ENCODE data around the gene IGFBP7.
"Not testable (repeated sequence)": the region's sequence is repeated elsewhere in the genome, so short reads cannot be mapped to it uniquely, and the experiment has no call there.

The IGFBP7 gene

DNA sequence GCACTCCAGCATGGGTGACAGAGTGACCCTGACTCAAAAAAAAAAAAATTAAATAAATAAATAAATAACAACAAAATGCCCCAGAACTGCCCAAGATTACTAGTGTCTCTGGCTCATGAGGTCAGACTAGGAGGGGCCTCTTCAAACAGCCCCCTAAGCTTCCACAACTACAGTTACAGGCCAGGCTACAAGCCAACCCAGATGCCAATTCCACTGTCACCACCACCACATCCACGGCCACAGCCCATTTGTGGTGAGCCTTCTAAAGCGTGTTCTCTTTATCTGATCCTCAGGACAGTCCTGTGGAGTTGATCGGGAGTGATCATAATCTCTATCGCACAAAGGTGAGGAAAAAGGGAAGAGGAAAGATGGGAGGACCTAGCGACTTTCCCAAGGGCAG is 36.6 kb downstream of the IGFBP7 start:
- DNase-seq (ENCODE audit: low spot score), result no peak

GRCh38 chr4:57071326-57071725 is 38.9 kb downstream of the IGFBP7 start:
- no peak for DNase-seq (ENCODE audit: low spot score)

DNA sequence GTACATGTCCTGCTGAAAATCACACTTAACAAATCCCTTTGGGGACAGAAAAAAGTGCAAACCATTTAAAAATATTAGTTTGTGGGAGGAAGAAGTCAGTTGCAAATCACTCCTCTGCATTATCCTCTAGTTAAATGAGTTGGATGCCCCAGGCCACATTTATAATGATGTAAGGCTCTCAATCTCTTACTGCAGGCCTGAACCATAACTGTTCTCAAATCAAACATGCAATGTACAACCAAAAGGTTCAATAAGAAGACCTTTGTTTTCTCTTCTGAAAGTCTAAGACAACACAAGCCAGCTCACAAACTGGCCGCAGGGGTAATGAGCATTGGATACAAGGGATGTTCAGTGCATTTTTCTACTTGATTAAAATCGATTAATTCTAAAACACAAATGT is 39.7 kb downstream of the IGFBP7 start:
- DNase-seq (ENCODE audit: low spot score), result no peak

DNA sequence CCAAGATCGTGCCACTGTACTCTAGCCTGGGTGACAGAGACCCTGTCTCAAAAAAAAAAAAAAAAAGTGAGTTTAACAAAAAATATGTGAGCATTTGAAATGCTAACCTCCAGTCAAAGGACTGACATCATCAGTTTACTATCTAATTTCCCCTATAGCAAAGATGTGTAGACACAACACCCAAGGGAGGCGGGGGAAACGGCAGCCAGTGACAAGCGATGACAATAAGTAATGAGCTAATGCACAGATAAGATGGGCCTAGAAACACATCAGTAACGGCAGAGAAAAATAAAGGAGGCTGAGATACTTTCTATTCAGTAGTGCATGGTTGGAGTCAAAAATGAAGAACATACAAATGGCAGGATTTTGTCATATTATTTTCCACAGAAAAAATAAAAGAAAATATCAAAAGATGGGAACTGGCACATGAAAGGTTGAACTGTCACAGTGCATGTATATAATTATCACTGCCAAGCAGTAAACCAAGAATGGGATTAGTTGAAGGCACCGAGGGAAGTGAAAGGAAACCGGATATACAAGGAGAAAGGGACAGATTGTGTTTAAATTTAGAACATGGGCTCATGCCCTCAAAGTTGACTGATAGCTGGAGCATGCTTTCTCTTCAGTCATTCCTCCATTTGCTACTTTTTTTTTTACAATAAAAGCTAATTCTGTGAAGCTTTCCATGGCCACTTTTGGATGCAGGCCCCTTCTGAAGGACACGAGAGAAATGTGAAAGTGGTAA is 41.8 kb downstream of the IGFBP7 start:
- no peak for DNase-seq (ENCODE audit: low spot score)

GRCh38 chr4:57065730-57066482 is 44.3 kb downstream of the IGFBP7 start:
- DNase-seq (ENCODE audit: low spot score), result no peak

GRCh38 chr4:57064811-57065711 is 45.1 kb downstream of the IGFBP7 start:
- DNase-seq (ENCODE audit: low spot score), result peak; percentile 48

DNA sequence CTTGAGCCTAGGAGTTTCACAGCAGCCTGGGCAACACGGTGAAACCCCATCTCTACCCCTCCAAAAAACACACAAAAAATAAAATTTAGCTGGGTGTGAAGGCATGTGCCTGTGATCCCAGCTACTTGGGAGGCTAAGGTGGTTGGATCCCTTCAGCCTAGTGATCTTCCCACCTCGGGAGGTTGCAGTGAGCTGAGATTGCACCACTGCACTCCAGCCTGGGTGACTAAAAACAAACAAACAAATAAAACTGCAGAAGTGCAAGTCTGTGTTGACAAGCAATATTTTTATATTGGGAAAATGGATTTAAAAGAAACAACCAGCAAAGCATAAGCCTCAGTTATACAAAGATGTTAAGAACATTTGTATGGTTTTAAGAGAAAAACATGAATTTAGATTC is 46.1 kb downstream of the IGFBP7 start:
- no peak for DNase-seq (ENCODE audit: low spot score)

- no peak for DNase-seq (ENCODE audit: low spot score)
Measured at GRCh38 chr4:57063518-57063917, 46.7 kb downstream of the IGFBP7 start.

DNA sequence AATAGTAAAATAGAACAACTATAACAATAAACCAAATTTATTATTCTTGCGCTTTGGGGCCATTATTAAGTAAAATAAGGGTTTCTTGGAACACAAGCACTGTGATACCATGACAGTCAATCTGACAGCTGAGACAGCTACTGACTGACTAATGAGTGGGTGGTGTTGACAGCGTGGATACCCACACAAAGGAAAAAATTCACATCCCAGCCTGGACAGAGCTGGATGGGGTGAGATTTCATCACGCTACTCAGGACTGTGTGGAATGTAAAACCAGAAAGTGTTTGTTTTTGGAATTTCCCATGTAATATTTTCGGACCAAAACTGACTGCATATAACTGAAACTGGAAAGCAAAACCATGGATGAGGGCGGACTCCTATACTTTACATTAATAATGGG is 48.8 kb downstream of the IGFBP7 start:
- DNase-seq (ENCODE audit: low spot score), result peak; percentile 35

GRCh38 chr4:57060717-57061067 is 49.5 kb downstream of the IGFBP7 start:
- not testable (repeated sequence) for DNase-seq (ENCODE audit: low spot score)

GRCh38 chr4:57059890-57060716 is 50.1 kb downstream of the IGFBP7 start:
- DNase-seq (ENCODE audit: low spot score), result no peak

- DNase-seq (ENCODE audit: low spot score), result no peak
Measured at GRCh38 chr4:57055886-57056285, 54.3 kb downstream of the IGFBP7 start.

- no peak for DNase-seq (ENCODE audit: low spot score)
Measured at GRCh38 chr4:57053508-57053907, 56.7 kb downstream of the IGFBP7 start.

GRCh38 chr4:57051524-57051923 is 58.7 kb downstream of the IGFBP7 start:
- DNase-seq (ENCODE audit: low spot score), result no peak

- DNase-seq (ENCODE audit: low spot score), result no peak
Measured at GRCh38 chr4:57051095-57051494, 59.1 kb downstream of the IGFBP7 start.

GRCh38 chr4:57048590-57049304 is 61.4 kb downstream of the IGFBP7 start:
- no peak for DNase-seq (ENCODE audit: low spot score)

GRCh38 chr4:57047046-57047445 is 63.1 kb downstream of the IGFBP7 start:
- DNase-seq (ENCODE audit: low spot score), result not testable (repeated sequence)

- DNase-seq (ENCODE audit: low spot score), result peak; percentile 44
Measured at GRCh38 chr4:57044996-57045395, 65.2 kb downstream of the IGFBP7 start.

DNA sequence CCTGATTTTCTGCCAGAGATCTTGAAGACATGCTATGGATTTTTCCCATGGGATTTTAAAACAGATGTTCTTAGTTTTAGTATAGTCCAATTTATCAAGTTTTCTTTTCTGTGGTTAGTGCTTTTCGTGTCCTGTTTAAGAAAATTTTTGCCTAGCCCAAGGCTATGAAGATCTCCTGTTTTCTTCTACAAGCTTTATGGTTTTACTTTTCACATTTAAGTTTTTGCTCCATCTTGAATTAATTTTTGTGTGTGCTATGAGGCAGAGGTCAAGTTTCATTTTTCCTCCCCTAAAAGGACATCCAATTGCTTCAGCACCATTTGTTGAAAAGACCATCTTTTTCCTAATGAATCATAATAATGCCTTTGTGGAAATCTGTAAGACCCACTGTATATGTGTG is 65.9 kb downstream of the IGFBP7 start:
- no peak for DNase-seq (ENCODE audit: low spot score)

DNA sequence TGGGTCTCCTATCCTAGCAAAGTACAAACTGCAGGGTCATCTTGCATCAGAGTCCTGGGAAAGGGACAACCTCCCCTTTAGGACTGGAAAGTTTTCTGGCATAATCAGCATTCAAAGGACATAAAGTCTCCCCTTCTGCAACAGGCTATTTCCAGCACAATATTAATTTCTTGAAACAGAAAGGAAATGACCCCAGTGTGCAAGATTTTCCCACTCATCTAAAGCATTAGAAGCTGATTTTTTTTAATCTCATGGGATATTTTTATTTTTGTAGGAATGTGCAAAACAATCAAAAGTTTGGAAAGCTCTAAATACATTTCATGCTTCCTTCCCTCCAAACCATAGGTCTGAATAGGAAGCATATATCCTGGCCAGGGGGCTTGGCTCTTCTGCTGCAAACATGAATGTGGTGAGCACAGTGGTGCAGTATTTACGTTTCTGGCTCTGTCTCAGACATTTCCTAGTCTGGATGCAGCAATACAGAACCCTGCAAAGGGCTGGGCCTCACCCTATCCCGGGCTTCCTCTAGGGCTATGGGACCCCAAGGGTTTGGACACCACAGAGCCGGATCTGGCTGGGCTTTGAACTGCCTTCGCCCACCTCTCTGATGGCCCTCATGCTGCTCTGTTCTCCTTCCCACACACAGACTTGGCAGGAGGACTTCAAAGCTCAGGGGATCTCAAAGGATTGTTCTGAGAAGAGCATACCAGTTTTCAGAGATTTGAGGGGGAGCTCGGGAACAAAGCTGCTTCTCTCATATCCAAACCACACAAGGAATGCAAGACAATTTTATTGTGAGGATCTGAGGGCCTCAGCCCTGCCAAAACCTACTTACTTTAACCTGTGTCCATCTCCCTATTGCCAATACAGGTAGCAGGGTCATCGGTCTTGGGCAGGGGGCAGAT is 66.6 kb downstream of the IGFBP7 start:
- peak; percentile 15 for DNase-seq (ENCODE audit: low spot score)
